Neural progenitor cell (in vitro differentiated cells): ENCODE measurements around the gene FZD4. TPM values are rescaled to one million over a fixed set of nuclear protein-coding genes. Genes with fewer than 3 reads are reported as not detected.
"Not testable (repeated sequence)": the region's sequence is repeated elsewhere in the genome, so short reads cannot be mapped to it uniquely, and the experiment has no call there.

Source experiments
- DNase-seq: peaks from one replicate; pipeline ENCODE4 v3.0.0-alpha.2; 2016; ENCODE audit warnings: low spot score
- H2AFZ ChIP-seq: fragments of 200-600 bp; sonication (generic); replicated peaks from 2 replicates; pipeline ENCODE4 v1.6.1; 2016; ENCODE audit warnings: antibody characterized with exemption
- H3F3A ChIP-seq: fragments of 200-600 bp; sonication (generic); 2 replicates; pipeline ENCODE4 v1.6.1; 2016; ENCODE audit warnings: antibody characterized with exemption, low read depth
- H3K27ac ChIP-seq: fragments of 200-600 bp; sonication (generic); 2 replicates; pipeline ENCODE4 v1.5.1; 2016; ENCODE audit warnings: mild to moderate bottlenecking
- H3K27me3 ChIP-seq: fragments of 200-600 bp; sonication (generic); 2 replicates; pipeline ENCODE4 v1.6.1; 2016; ENCODE audit warnings: mild to moderate bottlenecking, moderate library complexity
- H3K36me3 ChIP-seq: fragments of 200-600 bp; sonication (generic); 2 replicates; pipeline ENCODE4 v1.5.1; 2016
- H3K4me1 ChIP-seq: fragments of 200-600 bp; sonication (generic); 2 replicates; pipeline ENCODE4 v1.6.1; 2016; ENCODE audit warnings: mixed run types
- H3K4me2 ChIP-seq: fragments of 200-600 bp; sonication (generic); 2 replicates; pipeline ENCODE4 v1.6.1; 2016
- H3K4me3 ChIP-seq: fragments of 200-600 bp; sonication (generic); 2 replicates; pipeline ENCODE4 v1.5.1; 2016
- H3K79me2 ChIP-seq: fragments of 200-600 bp; sonication (generic); 2 replicates; pipeline ENCODE4 v1.6.1; 2016; ENCODE audit warnings: low read depth
- H3K9ac ChIP-seq: fragments of 200-600 bp; sonication (generic); 2 replicates; pipeline ENCODE4 v1.6.1; 2016
- H3K9me3 ChIP-seq: fragments of 200-600 bp; sonication (generic); 2 replicates; pipeline ENCODE4 v1.5.1; 2016; ENCODE audit warnings: low read depth
- H4K20me1 ChIP-seq: fragments of 200-600 bp; sonication (generic); 2 replicates; pipeline ENCODE4 v1.6.1; 2016; ENCODE audit warnings: low read depth
- H3K27ac Mint-ChIP-seq: 3 replicates; pipeline ENCODE4 v1.8.0; 2021; ENCODE audit warnings: mixed read lengths
- H3K27me3 Mint-ChIP-seq: 2 replicates; pipeline ENCODE4 v1.8.0; 2022; ENCODE audit warnings: low read depth, mild to moderate bottlenecking, inconsistent platforms, moderate library complexity, mixed read lengths; ENCODE audit not compliant: insufficient read depth
- H3K36me3 Mint-ChIP-seq: 3 replicates; pipeline ENCODE4 v1.8.0; 2021; ENCODE audit warnings: mixed read lengths
- H3K4me1 Mint-ChIP-seq: 3 replicates; pipeline ENCODE4 v1.8.0; 2021; ENCODE audit warnings: mixed read lengths
- H3K4me3 Mint-ChIP-seq: 3 replicates; pipeline ENCODE4 v1.8.0; 2021; ENCODE audit warnings: mild to moderate bottlenecking, moderate library complexity, mixed read lengths
- H3K9me3 Mint-ChIP-seq: 3 replicates; pipeline ENCODE4 v1.8.0; 2020; ENCODE audit warnings: mixed read lengths
- CTCF ChIP-seq: fragments of 200-600 bp; sonication (generic); IDR thresholded peaks from 2 replicates; pipeline ENCODE4 v1.5.1; 2017; ENCODE audit warnings: antibody characterized with exemption, mild to moderate bottlenecking
- EZH2 ChIP-seq: fragments of 200-600 bp; sonication (generic); IDR thresholded peaks from 2 replicates; pipeline ENCODE4 v1.6.1; 2017; ENCODE audit warnings: antibody characterized with exemption, mild to moderate bottlenecking, moderate library complexity
- EZH2phosphoT487 ChIP-seq: fragments of 200-600 bp; sonication (generic); IDR thresholded peaks from 2 replicates; pipeline ENCODE4 v1.6.1; 2017; ENCODE audit warnings: antibody characterized with exemption
- total RNA-seq: library from RNA; depleted of rRNA; stranded (reverse); fragments of >200 nt; gene quantifications from 2 replicates; pipeline ENCODE4 v1.2.3, GENCODE V29; 2015; ENCODE audit warnings: low replicate concordance

The FZD4 gene
- total RNA-seq, 1 donor from 2014 or later: 5.8 TPM

- H3K9me3 Mint-ChIP-seq: peaks cover 3% of the 10 kb centered on the region
- DNase-seq: no peak
- H3K27ac Mint-ChIP-seq: no peak overlapping the region
- Histone ChIP-seq H4K20me1 (no peaks in the 10 kb centered on the region), H3F3A (no peaks in the 10 kb centered on the region), H2AFZ (no peak overlapping the region), H3K27ac (no peak overlapping the region), H3K4me1 (peaks cover 12% of the 10 kb centered on the region), H3K36me3 (no peaks in the 10 kb centered on the region), H3K9ac (no peak overlapping the region), H3K4me3 (no peak overlapping the region), H3K4me2 (no peak overlapping the region), H3K9me3 (no peaks in the 10 kb centered on the region), H3K79me2 (no peaks in the 10 kb centered on the region), H3K27me3 (no peaks in the 10 kb centered on the region)
- TF ChIP-seq EZH2 (no peak), CTCF (no peak), EZH2phosphoT487 (no peak)
- no peak overlapping the region for H3K4me3 Mint-ChIP-seq
- no peaks in the 10 kb centered on the region for H3K27me3 Mint-ChIP-seq
- no peaks in the 10 kb centered on the region for H3K36me3 Mint-ChIP-seq
- H3K4me1 Mint-ChIP-seq: peaks cover 12% of the 10 kb centered on the region
Observed at GRCh38 chr11:86917589-86917988, 37.6 kb downstream of the FZD4 start.

GRCh38 chr11:86916330-86916729 is 38.9 kb downstream of the FZD4 start:
- TF ChIP-seq EZH2phosphoT487 (no peak), EZH2 (no peak), CTCF (no peak)
- no peak overlapping the region for H3K4me3 Mint-ChIP-seq

GRCh38 chr11:86915850-86916249 is 39.3 kb downstream of the FZD4 start:
- H3K27ac Mint-ChIP-seq, H3F3A ChIP-seq, H3K79me2 ChIP-seq, H4K20me1 ChIP-seq, H3K9ac ChIP-seq, H3K9me3 Mint-ChIP-seq, DNase-seq, H3K27me3 Mint-ChIP-seq, H3K4me3 Mint-ChIP-seq, H3K27me3 ChIP-seq, H3K9me3 ChIP-seq, H3K4me2 ChIP-seq, H3K36me3 ChIP-seq, H3K4me3 ChIP-seq, H3K27ac ChIP-seq, H2AFZ ChIP-seq, H3K36me3 Mint-ChIP-seq: not testable (repeated sequence)
- peaks cover 12% of the 10 kb centered on the region for H3K4me1 ChIP-seq
- peaks cover 12% of the 10 kb centered on the region for H3K4me1 Mint-ChIP-seq

More at GRCh38 chr11:86916330-86916729, 38.9 kb downstream of the FZD4 start:
- Histone ChIP-seq H3K27me3 (no peaks in the 10 kb centered on the region), H4K20me1 (no peaks in the 10 kb centered on the region), H3K4me2 (no peak overlapping the region), H3K9me3 (no peaks in the 10 kb centered on the region), H3K27ac (no peak overlapping the region), H2AFZ (no peak overlapping the region), H3K36me3 (no peaks in the 10 kb centered on the region), H3K4me3 (no peak overlapping the region), H3K79me2 (no peaks in the 10 kb centered on the region), H3F3A (no peaks in the 10 kb centered on the region), H3K4me1 (peaks cover 12% of the 10 kb centered on the region), H3K9ac (no peak overlapping the region)
- Mint-ChIP-seq H3K36me3 (no peaks in the 10 kb centered on the region), H3K4me1 (peaks cover 12% of the 10 kb centered on the region), H3K27ac (no peak overlapping the region), H3K9me3 (peaks cover 9% of the 10 kb centered on the region), H3K27me3 (no peaks in the 10 kb centered on the region)
- no peak for DNase-seq

- no peak overlapping the region for H2AFZ ChIP-seq
- DNase-seq: no peak
- H4K20me1 ChIP-seq: no peaks in the 10 kb centered on the region
- H3K36me3 Mint-ChIP-seq: no peaks in the 10 kb centered on the region
- no peak overlapping the region for H3K9ac ChIP-seq
- peaks cover 12% of the 10 kb centered on the region for H3K4me1 Mint-ChIP-seq
- H3K36me3 ChIP-seq: no peaks in the 10 kb centered on the region
- no peak overlapping the region for H3K4me2 ChIP-seq
- H3K27ac Mint-ChIP-seq: no peak overlapping the region
- H3F3A ChIP-seq: no peaks in the 10 kb centered on the region
- no peak overlapping the region for H3K27ac ChIP-seq
- no peak overlapping the region for H3K4me3 Mint-ChIP-seq
- TF ChIP-seq EZH2phosphoT487: no peak
- no peak for TF ChIP-seq CTCF
- TF ChIP-seq EZH2: no peak
- H3K9me3 Mint-ChIP-seq: peaks cover 9% of the 10 kb centered on the region
- peaks cover 12% of the 10 kb centered on the region for H3K4me1 ChIP-seq
- no peaks in the 10 kb centered on the region for H3K27me3 ChIP-seq
- H3K4me3 ChIP-seq: no peak overlapping the region
- H3K79me2 ChIP-seq: no peaks in the 10 kb centered on the region
- H3K27me3 Mint-ChIP-seq: no peaks in the 10 kb centered on the region
- no peaks in the 10 kb centered on the region for H3K9me3 ChIP-seq
Observed at GRCh38 chr11:86914865-86915519, 40.2 kb downstream of the FZD4 start.
